ENCODE data around the gene KCNG4. TPM values are rescaled to one million over a fixed set of nuclear protein-coding genes. Genes with fewer than 3 reads are reported as not detected.

Gene KCNG4
- polyA plus RNA-seq, 1 donor (not counting 4 experiments of a cell fraction or from before 2014, with no cell fraction given): not detected

- H3K79me2 ChIP-seq (ENCODE audit: control insufficient read depth, insufficient read depth, low read length): no peaks in the 10 kb centered on the region
- no peaks in the 10 kb centered on the region for H3K36me3 ChIP-seq (ENCODE audit: control insufficient read depth in 2 of 2, extremely low read depth in 1 of 2, insufficient read depth in 2 of 2, low read length in 2 of 2)
- dilution Hi-C loops (cut with MboI; ENCODE audit: extremely low pct_ligation_motif_present, low sequenced_read_pairs): no loop called here
- no peak overlapping the region for H3K27ac ChIP-seq (ENCODE audit: control insufficient read depth, insufficient read depth, low read length)
- H3K4me2 ChIP-seq (ENCODE audit: control insufficient read depth, extremely low read depth, insufficient read depth, low read depth, low read length): no peak overlapping the region
- TF ChIP-seq EZH2 (IDR thresholded peaks at IDR 0.05; ENCODE audit: low read length) (no peak), CTCF (optimal IDR thresholded peaks at IDR 0.05 in 1 of 3, IDR thresholded peaks at IDR 0.05 in 1 of 3, conservative IDR thresholded peaks at IDR 0.05 in 1 of 3; ENCODE audit: extremely low read depth in 1 of 3, insufficient read depth in 2 of 3, low read length in 3 of 3) (no peak)
- H3K9ac ChIP-seq (ENCODE audit: control insufficient read depth, extremely low read depth, insufficient read depth, low read length): no peak overlapping the region
- no peaks in the 10 kb centered on the region for H3K9me3 ChIP-seq (ENCODE audit: control insufficient read depth, low read depth, low read length)
- DNase-seq (ENCODE audit: low read depth, low spot score) (no peak), FAIRE-seq (no peak)
- H3K9me1 ChIP-seq (ENCODE audit: control insufficient read depth, extremely low read depth, insufficient read depth, low read length): no peaks in the 10 kb centered on the region
- H4K20me1 ChIP-seq (ENCODE audit: control insufficient read depth, extremely low read depth, insufficient read depth, low read length): no peaks in the 10 kb centered on the region
- H3K4me1 ChIP-seq (ENCODE audit: control insufficient read depth, extremely low read depth, insufficient read depth, low read length): no peaks in the 10 kb centered on the region
- H3K27me3 ChIP-seq (ENCODE audit: control insufficient read depth, extremely low read depth, insufficient read depth, low read length): peaks cover 7% of the 10 kb centered on the region
- no peak overlapping the region for H2AFZ ChIP-seq (ENCODE audit: control insufficient read depth, low read length)
- no peak overlapping the region for H3K4me3 ChIP-seq (ENCODE audit: control insufficient read depth in 2 of 3, extremely low read depth in 1 of 3, insufficient read depth in 2 of 3, low read depth in 1 of 3, low read length in 3 of 3)
Measured at GRCh38 chr16:84220851-84221250, 19.0 kb downstream of the KCNG4 start.

- Histone ChIP-seq H3K4me1 (ENCODE audit: control insufficient read depth, extremely low read depth, insufficient read depth, low read length) (no peaks in the 10 kb centered on the region), H2AFZ (ENCODE audit: control insufficient read depth, low read length) (no peak overlapping the region), H3K79me2 (ENCODE audit: control insufficient read depth, insufficient read depth, low read length) (no peaks in the 10 kb centered on the region), H3K36me3 (ENCODE audit: control insufficient read depth in 2 of 2, extremely low read depth in 1 of 2, insufficient read depth in 2 of 2, low read length in 2 of 2) (no peaks in the 10 kb centered on the region), H3K27me3 (ENCODE audit: control insufficient read depth, extremely low read depth, insufficient read depth, low read length) (peaks cover 7% of the 10 kb centered on the region), H3K9me3 (ENCODE audit: control insufficient read depth, low read depth, low read length) (no peaks in the 10 kb centered on the region), H3K27ac (ENCODE audit: control insufficient read depth, insufficient read depth, low read length) (no peak overlapping the region), H4K20me1 (ENCODE audit: control insufficient read depth, extremely low read depth, insufficient read depth, low read length) (no peaks in the 10 kb centered on the region), H3K4me2 (ENCODE audit: control insufficient read depth, extremely low read depth, insufficient read depth, low read depth, low read length) (no peak overlapping the region), H3K4me3 (ENCODE audit: control insufficient read depth in 2 of 3, extremely low read depth in 1 of 3, insufficient read depth in 2 of 3, low read depth in 1 of 3, low read length in 3 of 3) (no peak overlapping the region), H3K9ac (ENCODE audit: control insufficient read depth, extremely low read depth, insufficient read depth, low read length) (no peak overlapping the region), H3K9me1 (ENCODE audit: control insufficient read depth, extremely low read depth, insufficient read depth, low read length) (no peaks in the 10 kb centered on the region)
- no peak for DNase-seq (ENCODE audit: low read depth, low spot score)
- dilution Hi-C loops (cut with MboI; ENCODE audit: extremely low pct_ligation_motif_present, low sequenced_read_pairs): no loop called here
- TF ChIP-seq CTCF (optimal IDR thresholded peaks at IDR 0.05 in 1 of 3, IDR thresholded peaks at IDR 0.05 in 1 of 3, conservative IDR thresholded peaks at IDR 0.05 in 1 of 3; ENCODE audit: extremely low read depth in 1 of 3, insufficient read depth in 2 of 3, low read length in 3 of 3) (no peak), EZH2 (IDR thresholded peaks at IDR 0.05; ENCODE audit: low read length) (no peak)
- no peak for FAIRE-seq
Measured at GRCh38 chr16:84218956-84219355, 20.9 kb downstream of the KCNG4 start.

All from keratinocyte (primary cell).